Mammary epithelial cell (primary cell): Measurements from ENCODE around the gene NDST3.

Source experiments
- EZH2 ChIP-seq: IDR thresholded peaks from 2 replicates; pipeline ENCODE4 v1.6.1; 2012; ENCODE audit warnings: low read length, inconsistent platforms, borderline replicate concordance
- TF ChIP-seq, protein P1 (sequence below), 2 donors: IDR thresholded peaks in 1 of 2; conservative IDR thresholded peaks in 1 of 2; 2 replicates each; pipeline ENCODE4 v1.5.1; 2011 to 2012; ENCODE audit warnings: inconsistent platforms in 2 of 2, low read length in 2 of 2, mild to moderate bottlenecking in 2 of 2, control low read depth in 1 of 2, low read depth in 1 of 2; ENCODE audit not compliant: insufficient read depth in 1 of 2; ENCODE audit errors: extremely low read depth in 1 of 2

DNA sequence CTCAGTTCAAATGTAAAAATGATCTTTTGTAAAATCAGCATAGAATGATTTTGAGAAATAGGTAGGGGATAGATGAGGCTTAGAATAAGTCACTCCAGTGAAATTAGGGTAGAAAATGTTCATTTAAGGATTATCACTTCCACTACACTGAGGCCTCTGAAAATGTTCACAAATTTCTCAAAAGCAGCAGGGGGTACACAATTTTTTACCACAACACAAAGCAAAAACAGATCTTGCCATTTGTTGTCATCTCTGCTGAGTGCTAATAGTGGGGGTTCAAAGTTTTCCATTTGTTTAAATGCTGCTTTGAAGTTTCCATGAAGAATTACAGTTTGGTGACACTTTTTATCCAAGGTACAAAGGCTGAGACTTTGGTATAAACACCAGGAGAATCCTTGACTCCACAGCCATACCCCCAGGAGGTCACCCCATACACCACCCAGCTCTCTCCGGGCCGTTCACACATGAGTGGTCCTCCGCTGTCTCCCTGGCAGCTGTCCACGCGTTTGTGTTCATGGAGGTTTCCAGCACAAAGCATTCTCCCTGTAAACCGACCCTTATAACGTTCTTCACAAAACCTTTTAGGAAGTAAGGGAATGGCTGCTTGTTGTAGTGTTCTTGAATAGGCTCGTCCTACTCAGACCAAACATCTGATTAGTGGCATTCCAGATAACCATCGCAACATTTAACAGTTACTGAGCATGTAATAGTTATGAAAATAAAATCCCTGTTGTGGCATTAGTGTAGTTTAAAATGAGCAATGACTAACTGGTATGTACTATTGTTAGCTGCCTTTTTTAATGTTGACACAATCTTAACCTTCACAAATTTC, 247.5 kb downstream of the NDST3 start:
- TF ChIP-seq, protein P1, sequence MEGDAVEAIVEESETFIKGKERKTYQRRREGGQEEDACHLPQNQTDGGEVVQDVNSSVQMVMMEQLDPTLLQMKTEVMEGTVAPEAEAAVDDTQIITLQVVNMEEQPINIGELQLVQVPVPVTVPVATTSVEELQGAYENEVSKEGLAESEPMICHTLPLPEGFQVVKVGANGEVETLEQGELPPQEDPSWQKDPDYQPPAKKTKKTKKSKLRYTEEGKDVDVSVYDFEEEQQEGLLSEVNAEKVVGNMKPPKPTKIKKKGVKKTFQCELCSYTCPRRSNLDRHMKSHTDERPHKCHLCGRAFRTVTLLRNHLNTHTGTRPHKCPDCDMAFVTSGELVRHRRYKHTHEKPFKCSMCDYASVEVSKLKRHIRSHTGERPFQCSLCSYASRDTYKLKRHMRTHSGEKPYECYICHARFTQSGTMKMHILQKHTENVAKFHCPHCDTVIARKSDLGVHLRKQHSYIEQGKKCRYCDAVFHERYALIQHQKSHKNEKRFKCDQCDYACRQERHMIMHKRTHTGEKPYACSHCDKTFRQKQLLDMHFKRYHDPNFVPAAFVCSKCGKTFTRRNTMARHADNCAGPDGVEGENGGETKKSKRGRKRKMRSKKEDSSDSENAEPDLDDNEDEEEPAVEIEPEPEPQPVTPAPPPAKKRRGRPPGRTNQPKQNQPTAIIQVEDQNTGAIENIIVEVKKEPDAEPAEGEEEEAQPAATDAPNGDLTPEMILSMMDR (conservative IDR thresholded peaks at IDR 0.05 in 1 of 2, IDR thresholded peaks at IDR 0.05 in 1 of 2; ENCODE audit: extremely low read depth in 1 of 2, insufficient read depth in 1 of 2, low read depth in 1 of 2, low read length in 2 of 2): no peak
- no peak for TF ChIP-seq EZH2
